Caco-2 (cell line): ENCODE data around the gene KNG1. TPM values are rescaled to one million over a fixed set of nuclear protein-coding genes. Genes with fewer than 3 reads are reported as not detected.

Experiments used
- BruUV-seq: library from RNA; stranded (reverse); fragments of 400-500 nt; replicated peaks from 2 replicates; lab custom pipeline; 2021; lab: Mats Ljungman, UMichigan
- CTCF ChIA-PET: fragments of 300-600 bp; sonication (Branson Sonifier 250); formaldehyde crosslinking; loops from one replicate; lab custom pipeline; 2022; ENCODE audit warnings: antibody characterized with exemption; lab: Charles Lee
- POLR2A ChIA-PET: fragments of 300-600 bp; sonication (Branson Sonifier 250); formaldehyde crosslinking; loops from one replicate; lab custom pipeline; 2022; ENCODE audit warnings: antibody characterized with exemption; lab: Charles Lee
- DNase-seq, 2 experiments: peaks; one replicate each; pipeline versions ENCODE4 v3.0.0 to v3.0.0-alpha.2; 2020 to 2022
- H3K27me3 ChIP-seq: replicated peaks from 2 replicates; pipeline ENCODE4 v1.6.0; 2011; ENCODE audit warnings: low read length; ENCODE audit not compliant: control insufficient read depth, insufficient read depth
- H3K36me3 ChIP-seq: 2 replicates; pipeline ENCODE4 v1.5.1; 2011; ENCODE audit warnings: low read length; ENCODE audit not compliant: control insufficient read depth, insufficient read depth
- H3K4me1 ChIP-seq: fragments of 250-450 bp; sonication (Bioruptor Pico); 2 replicates; pipeline ENCODE4 v1.5.1; 2020; ENCODE audit warnings: mild to moderate bottlenecking
- H3K4me3 ChIP-seq: 2 replicates; pipeline ENCODE4 v1.5.1; 2011; ENCODE audit warnings: low read depth, mild to moderate bottlenecking, control low read depth, low read length
- H3K9me3 ChIP-seq: fragments of 250-450 bp; sonication (Bioruptor Pico); 2 replicates; pipeline ENCODE4 v1.5.1; 2020; ENCODE audit warnings: mild to moderate bottlenecking, moderate library complexity
- H3K27ac Mint-ChIP-seq: one replicate; pipeline ENCODE4 v1.8.0; 2022; ENCODE audit warnings: mixed read lengths; ENCODE audit not compliant: unreplicated experiment
- H3K27me3 Mint-ChIP-seq: one replicate; pipeline ENCODE4 v1.8.0; 2022; ENCODE audit warnings: mixed read lengths; ENCODE audit not compliant: insufficient read depth, unreplicated experiment
- H3K36me3 Mint-ChIP-seq: one replicate; pipeline ENCODE4 v1.8.0; 2022; ENCODE audit warnings: mild to moderate bottlenecking, mixed read lengths; ENCODE audit not compliant: insufficient read depth, unreplicated experiment
- H3K4me1 Mint-ChIP-seq: one replicate; pipeline ENCODE4 v1.8.0; 2022; ENCODE audit warnings: low read depth, mixed read lengths; ENCODE audit not compliant: unreplicated experiment
- H3K4me3 Mint-ChIP-seq: one replicate; pipeline ENCODE4 v1.8.0; 2022; ENCODE audit warnings: mild to moderate bottlenecking, moderate library complexity, mixed read lengths; ENCODE audit not compliant: unreplicated experiment
- H3K9me3 Mint-ChIP-seq: one replicate; pipeline ENCODE4 v1.8.0; 2022; ENCODE audit warnings: mixed read lengths; ENCODE audit not compliant: unreplicated experiment
- CTCF ChIP-seq, 2 experiments: fragments of 200-600 bp in 1 of 2; IDR thresholded peaks; 1 replicate in 1 of 2; 2 replicates in 1 of 2; pipeline versions ENCODE4 v1.5.1 to v1.8.0; 2011 to 2022; ENCODE audit warnings: antibody characterized with exemption in 1 of 2, control low read depth in 1 of 2, inconsistent platforms in 1 of 2, low read depth in 1 of 2, low read length in 1 of 2, mild to moderate bottlenecking in 1 of 2, moderate library complexity in 1 of 2; ENCODE audit not compliant: insufficient read depth in 1 of 2, severe bottlenecking in 1 of 2, unreplicated experiment in 1 of 2
- intact Hi-C: fragments of 100-400 bp; cut with micrococcal nuclease; formaldehyde crosslinking; loops from one replicate; pipeline ENCODE4 v1.10.0; 2022; ENCODE audit not compliant: unreplicated experiment
- total RNA-seq: library from RNA; stranded (reverse); gene quantifications from 2 replicates; pipeline ENCODE4 v1.2.3, GENCODE V29; 2022

The KNG1 gene
- total RNA-seq, 1 experiment from 2014 or later = 9.5 TPM

DNA sequence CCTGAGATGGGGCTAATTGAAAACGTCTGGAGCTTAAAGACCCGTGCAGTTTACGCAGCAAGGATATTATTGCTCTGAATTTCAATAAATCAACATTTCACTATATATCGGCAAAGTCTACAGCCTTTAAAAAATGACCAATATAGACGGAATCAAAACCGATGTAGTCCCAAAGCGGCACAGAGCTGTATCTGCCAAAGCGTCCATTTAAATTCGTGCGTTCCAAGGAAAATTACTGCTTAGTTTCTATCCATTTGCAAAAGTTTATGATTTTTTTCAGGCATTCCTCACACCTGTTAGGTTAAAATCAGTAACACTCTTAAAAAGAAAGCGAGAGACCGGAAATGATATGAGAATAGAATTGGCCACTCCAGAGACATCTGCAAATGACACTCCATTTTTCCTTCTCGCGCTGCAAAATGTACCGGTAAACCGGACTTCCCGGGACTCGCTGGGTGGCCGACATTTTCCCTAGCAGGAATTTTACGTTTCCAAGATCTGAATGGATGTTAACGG, 65.4 kb downstream of the KNG1 start:
- H3K9me3 Mint-ChIP-seq = no peaks in the 10 kb centered on the region
- H3K4me1 Mint-ChIP-seq = peaks cover 12% of the 10 kb centered on the region
- H3K27me3 Mint-ChIP-seq = no peaks in the 10 kb centered on the region
- TF ChIP-seq CTCF (IDR thresholded peaks at IDR 0.05; ENCODE audit: insufficient read depth in 1 of 2, low read depth in 1 of 2, low read length in 1 of 2, severe bottlenecking in 1 of 2, unreplicated experiment in 1 of 2) = no peak
- Histone ChIP-seq H3K9me3 (no peaks in the 10 kb centered on the region), H3K36me3 (peaks cover 11% of the 10 kb centered on the region), H3K4me3 (peak overlapping the region; percentile 88), H3K27me3 (no peaks in the 10 kb centered on the region), H3K4me1 (peaks cover 13% of the 10 kb centered on the region; the same call in 1 of the 2 replicates)
- H3K4me3 Mint-ChIP-seq = peak overlapping the region; percentile 80
- intact Hi-C loops = no loop called here
- H3K27ac Mint-ChIP-seq = peak overlapping the region; percentile 95
- peaks cover 48% of the 10 kb centered on the region for H3K36me3 Mint-ChIP-seq
- DNase-seq = no peak
- POLR2A ChIA-PET = interaction anchor here (0.6 to 2.6 kb wide), 6 partner anchors 24 to 383 kb away, joined by 3 to 17 read pairs (median 4); partner anchors contain the start of genes DNAJB11 and RFC4
- BruUV-seq = TSS peak; percentile 96
- CTCF ChIA-PET = no interaction called here

- Histone ChIP-seq H3K36me3 (peaks cover 11% of the 10 kb centered on the region), H3K9me3 (no peaks in the 10 kb centered on the region), H3K4me3 (peak within 1 kb of the TSS; percentile 88), H3K27me3 (no peaks in the 10 kb centered on the region), H3K4me1 (peaks cover 13% of the 10 kb centered on the region; the same call in 1 of the 2 replicates)
- no peak for TF ChIP-seq CTCF (IDR thresholded peaks at IDR 0.05; ENCODE audit: insufficient read depth in 1 of 2, low read depth in 1 of 2, low read length in 1 of 2, severe bottlenecking in 1 of 2, unreplicated experiment in 1 of 2)
- no peaks in the 10 kb centered on the region for H3K27me3 Mint-ChIP-seq
- ChIA-PET POLR2A (interaction anchor here (0.6 to 2.6 kb wide), 5 partner anchors 23 to 246 kb away, joined by 3 to 17 read pairs (median 4); partner anchors contain the start of genes DNAJB11 and RFC4), CTCF (interaction anchor here (1.0 kb wide), 1 partner anchor 168 kb away, joined by 4 read pairs; no protein-coding TSS in a partner anchor)
- BruUV-seq = no TSS peak
- intact Hi-C loops = no loop called here
- DNase-seq = peak; percentile 85 to 93
- peak within 1 kb of the TSS; percentile 80 for H3K4me3 Mint-ChIP-seq
- peaks cover 15% of the 10 kb centered on the region for H3K4me1 Mint-ChIP-seq
- H3K9me3 Mint-ChIP-seq = no peaks in the 10 kb centered on the region
- H3K27ac Mint-ChIP-seq = peak within 1 kb of the TSS; percentile 95
- H3K36me3 Mint-ChIP-seq = peaks cover 54% of the 10 kb centered on the region
Observed at GRCh38 chr3:186783058-186783730, 66.0 kb downstream of the KNG1 start, which contains the start of gene EIF4A2. Gene EIF4A2 (plus strand): TSS chr3:186783577. CDS start chr3:186783611, 34 bp downstream.

- ChIA-PET POLR2A (interaction anchor here (1.2 to 2.6 kb wide), 3 partner anchors 22 to 214 kb away, joined by 4 to 17 read pairs (median 4); partner anchors contain the start of genes DNAJB11 and RFC4), CTCF (interaction anchor here (1.0 kb wide), 1 partner anchor 169 kb away, joined by 4 read pairs; no protein-coding TSS in a partner anchor)
- peak overlapping the region; percentile 80 for H3K4me3 Mint-ChIP-seq
- Histone ChIP-seq H3K4me3 (peak overlapping the region; percentile 88), H3K27me3 (no peaks in the 10 kb centered on the region), H3K9me3 (no peaks in the 10 kb centered on the region), H3K36me3 (peaks cover 14% of the 10 kb centered on the region), H3K4me1 (peaks cover 13% of the 10 kb centered on the region; the same call in 1 of the 2 replicates)
- TSS peak; percentile 49 for BruUV-seq
- peak overlapping the region; percentile 95 for H3K27ac Mint-ChIP-seq
- no peaks in the 10 kb centered on the region for H3K9me3 Mint-ChIP-seq
- intact Hi-C loops = no loop called here
- H3K27me3 Mint-ChIP-seq = no peaks in the 10 kb centered on the region
- peaks cover 62% of the 10 kb centered on the region for H3K36me3 Mint-ChIP-seq
- TF ChIP-seq CTCF (IDR thresholded peaks at IDR 0.05; ENCODE audit: insufficient read depth in 1 of 2, low read depth in 1 of 2, low read length in 1 of 2, severe bottlenecking in 1 of 2, unreplicated experiment in 1 of 2) = no peak
- peak; percentile 67 to 79 for DNase-seq
- H3K4me1 Mint-ChIP-seq = peaks cover 17% of the 10 kb centered on the region
Observed at GRCh38 chr3:186783731-186784515, 66.8 kb downstream of the KNG1 start.
